ENCODE data around the gene RXRB.

Gene RXRB

GRCh38 chr6:33174784-33175183, 25.7 kb downstream of the RXRB start:
- no peak for DNase-seq

- DNase-seq: no peak
These were observed 26.8 kb downstream of the RXRB start for GRCh38 chr6:33173535-33174180.

GRCh38 chr6:33172688-33173534, 27.6 kb downstream of the RXRB start:
- DNase-seq: no peak

GRCh38 chr6:33171880-33172687, 28.4 kb downstream of the RXRB start:
- DNase-seq: no peak

GRCh38 chr6:33171016-33171879, 29.2 kb downstream of the RXRB start:
- DNase-seq: no peak

GRCh38 chr6:33170176-33171015, 30.1 kb downstream of the RXRB start:
- DNase-seq: no peak

GRCh38 chr6:33169291-33170175, 30.9 kb downstream of the RXRB start:
- DNase-seq: no peak

GRCh38 chr6:33168639-33169038, 31.8 kb downstream of the RXRB start:
- no peak for DNase-seq

- DNase-seq: no peak
These were observed 32.2 kb downstream of the RXRB start for GRCh38 chr6:33168284-33168601.

- no peak for DNase-seq
These were observed 32.8 kb downstream of the RXRB start for GRCh38 chr6:33167374-33168283.

GRCh38 chr6:33166811-33167210, 33.7 kb downstream of the RXRB start:
- no peak for DNase-seq

GRCh38 chr6:33166363-33166762, 34.1 kb downstream of the RXRB start:
- no peak for DNase-seq

GRCh38 chr6:33165581-33166258, 34.7 kb downstream of the RXRB start:
- no peak for DNase-seq

GRCh38 chr6:33164665-33165373, 35.6 kb downstream of the RXRB start:
- DNase-seq: no peak

GRCh38 chr6:33164176-33164575, 36.3 kb downstream of the RXRB start:
- DNase-seq: no peak

GRCh38 chr6:33163540-33163939, 36.9 kb downstream of the RXRB start:
- no peak for DNase-seq

- no peak for DNase-seq
These were observed 38.8 kb downstream of the RXRB start for GRCh38 chr6:33161354-33162331.

All from NCI-H2107 (cell line).